ENCODE measurements around the gene TYMP.

DNA sequence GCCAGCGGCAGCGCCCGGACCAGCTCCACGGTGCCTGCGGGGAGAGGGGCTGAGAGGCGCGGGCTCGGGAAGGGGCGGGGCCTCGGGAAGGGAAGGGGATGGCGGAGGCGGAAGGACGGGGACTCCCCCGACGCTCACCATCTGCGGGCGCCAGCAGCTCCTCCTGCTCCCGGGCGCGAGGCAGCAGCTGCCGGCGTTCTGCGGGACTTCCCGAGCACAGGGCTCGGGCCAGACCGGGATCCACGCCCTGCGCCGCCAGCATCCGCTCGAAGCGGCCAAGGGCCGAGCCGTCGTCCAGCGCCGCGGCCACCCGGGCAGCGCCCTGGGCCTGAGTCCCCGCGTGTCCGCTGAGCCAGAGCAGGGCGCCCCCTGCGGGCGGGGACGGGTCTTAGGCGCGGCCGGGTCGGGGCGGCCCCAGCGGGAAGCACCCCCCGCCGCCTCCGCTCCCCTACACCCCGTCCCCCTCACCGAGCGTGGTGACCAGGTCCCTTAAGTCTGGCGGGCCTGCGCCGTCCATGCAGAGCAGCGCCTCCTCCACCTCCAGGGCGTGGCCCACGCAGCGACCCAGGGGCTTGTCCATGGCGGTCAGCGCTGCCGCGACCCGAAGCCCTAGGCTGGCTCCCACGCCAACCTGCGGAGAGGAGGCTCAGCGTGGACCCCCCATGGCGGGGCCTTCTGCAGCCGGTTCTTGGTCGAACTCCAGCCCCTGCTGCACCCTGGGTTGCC, 3.5 kb downstream of the TYMP start:
- no peak for TF ChIP-seq EZH2 (IDR thresholded peaks at IDR 0.05; ENCODE audit: low read depth)
- TF ChIP-seq, protein P1, sequence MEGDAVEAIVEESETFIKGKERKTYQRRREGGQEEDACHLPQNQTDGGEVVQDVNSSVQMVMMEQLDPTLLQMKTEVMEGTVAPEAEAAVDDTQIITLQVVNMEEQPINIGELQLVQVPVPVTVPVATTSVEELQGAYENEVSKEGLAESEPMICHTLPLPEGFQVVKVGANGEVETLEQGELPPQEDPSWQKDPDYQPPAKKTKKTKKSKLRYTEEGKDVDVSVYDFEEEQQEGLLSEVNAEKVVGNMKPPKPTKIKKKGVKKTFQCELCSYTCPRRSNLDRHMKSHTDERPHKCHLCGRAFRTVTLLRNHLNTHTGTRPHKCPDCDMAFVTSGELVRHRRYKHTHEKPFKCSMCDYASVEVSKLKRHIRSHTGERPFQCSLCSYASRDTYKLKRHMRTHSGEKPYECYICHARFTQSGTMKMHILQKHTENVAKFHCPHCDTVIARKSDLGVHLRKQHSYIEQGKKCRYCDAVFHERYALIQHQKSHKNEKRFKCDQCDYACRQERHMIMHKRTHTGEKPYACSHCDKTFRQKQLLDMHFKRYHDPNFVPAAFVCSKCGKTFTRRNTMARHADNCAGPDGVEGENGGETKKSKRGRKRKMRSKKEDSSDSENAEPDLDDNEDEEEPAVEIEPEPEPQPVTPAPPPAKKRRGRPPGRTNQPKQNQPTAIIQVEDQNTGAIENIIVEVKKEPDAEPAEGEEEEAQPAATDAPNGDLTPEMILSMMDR (conservative IDR thresholded peaks at IDR 0.05), result peak; percentile 87
